ENCODE data around the gene HPCAL1.

HPCAL1 gene

DNA sequence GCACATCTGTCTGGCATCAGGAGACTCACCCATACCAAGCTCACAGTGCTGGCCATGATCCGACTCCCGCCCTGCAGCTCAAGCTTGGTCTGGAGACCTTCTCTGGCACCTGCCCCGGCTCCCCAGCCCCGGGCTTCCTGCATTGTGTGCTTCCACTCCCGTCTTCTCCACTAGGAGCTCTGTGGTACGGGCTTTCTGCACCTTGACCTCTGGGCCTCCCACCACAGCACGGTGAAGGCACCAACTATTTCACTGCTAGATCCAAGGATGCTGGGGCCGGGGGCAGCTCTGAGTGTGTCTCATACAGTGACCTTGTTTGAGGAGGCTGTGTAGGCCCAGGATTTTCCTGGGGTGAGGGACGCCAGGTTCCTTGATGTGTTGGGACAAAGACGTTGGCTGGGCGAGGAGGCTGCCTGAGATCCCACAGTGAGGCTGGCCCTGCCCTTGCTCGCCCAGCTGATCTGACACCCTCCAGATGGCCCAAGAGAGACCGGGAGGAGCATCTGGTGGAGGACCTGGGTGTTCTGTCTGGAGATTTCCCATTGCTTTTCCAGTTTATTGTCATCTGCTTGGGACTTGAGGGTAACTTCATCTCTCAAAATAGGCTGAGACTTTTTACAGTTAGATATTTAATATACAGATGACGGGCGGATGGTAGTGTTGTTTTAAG, 64.0 kb downstream of the HPCAL1 start:
- in situ Hi-C loops (cut with MboI; ENCODE audit: low sequenced_read_pairs) = no loop called here

DNA sequence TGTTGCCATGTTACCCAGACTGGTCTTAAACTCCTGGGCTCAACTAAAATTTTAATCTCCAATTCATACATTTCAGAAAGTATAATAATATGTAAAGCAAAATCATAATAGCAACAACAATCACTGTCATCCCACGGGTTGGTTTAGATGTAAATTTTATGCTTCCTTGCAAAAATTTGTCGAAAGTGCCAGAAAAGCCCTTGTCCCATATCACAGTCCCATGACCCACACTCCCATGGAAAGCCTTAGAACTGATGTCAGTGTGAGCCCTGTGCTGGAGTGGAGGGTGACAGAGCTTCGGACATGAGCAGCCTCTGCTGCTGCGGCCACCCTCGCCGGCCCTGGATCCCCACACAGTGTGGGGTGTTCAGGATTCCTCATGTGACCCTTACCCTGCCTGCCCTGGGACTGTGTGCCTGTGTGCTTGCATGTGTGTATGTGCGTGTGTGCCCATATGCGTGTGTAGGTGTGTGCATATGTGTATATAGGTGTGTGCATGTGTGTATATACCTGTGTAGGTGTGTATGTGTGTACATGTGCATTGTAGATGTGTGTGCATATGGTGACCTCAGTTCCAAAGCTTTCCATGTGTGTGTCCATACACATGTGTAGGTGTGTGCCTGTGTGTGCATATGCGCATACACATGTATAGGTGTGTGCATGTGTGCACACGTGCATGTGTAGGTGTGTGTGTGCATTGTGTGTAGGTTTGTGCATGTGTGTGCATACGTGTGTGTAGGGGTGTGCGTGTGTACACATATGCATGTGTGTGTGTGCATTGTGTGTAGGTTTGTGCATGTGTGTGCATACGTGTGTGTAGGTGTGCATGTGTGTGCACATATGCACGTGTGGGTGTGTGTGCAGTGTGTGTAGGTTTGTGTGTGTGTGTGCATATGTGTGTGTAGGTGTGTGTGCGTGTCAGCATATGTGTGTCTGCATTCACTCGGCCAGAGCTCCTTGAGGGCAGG, 65.1 kb downstream of the HPCAL1 start:
- in situ Hi-C loops (cut with MboI; ENCODE audit: low sequenced_read_pairs) = no loop called here

DNA sequence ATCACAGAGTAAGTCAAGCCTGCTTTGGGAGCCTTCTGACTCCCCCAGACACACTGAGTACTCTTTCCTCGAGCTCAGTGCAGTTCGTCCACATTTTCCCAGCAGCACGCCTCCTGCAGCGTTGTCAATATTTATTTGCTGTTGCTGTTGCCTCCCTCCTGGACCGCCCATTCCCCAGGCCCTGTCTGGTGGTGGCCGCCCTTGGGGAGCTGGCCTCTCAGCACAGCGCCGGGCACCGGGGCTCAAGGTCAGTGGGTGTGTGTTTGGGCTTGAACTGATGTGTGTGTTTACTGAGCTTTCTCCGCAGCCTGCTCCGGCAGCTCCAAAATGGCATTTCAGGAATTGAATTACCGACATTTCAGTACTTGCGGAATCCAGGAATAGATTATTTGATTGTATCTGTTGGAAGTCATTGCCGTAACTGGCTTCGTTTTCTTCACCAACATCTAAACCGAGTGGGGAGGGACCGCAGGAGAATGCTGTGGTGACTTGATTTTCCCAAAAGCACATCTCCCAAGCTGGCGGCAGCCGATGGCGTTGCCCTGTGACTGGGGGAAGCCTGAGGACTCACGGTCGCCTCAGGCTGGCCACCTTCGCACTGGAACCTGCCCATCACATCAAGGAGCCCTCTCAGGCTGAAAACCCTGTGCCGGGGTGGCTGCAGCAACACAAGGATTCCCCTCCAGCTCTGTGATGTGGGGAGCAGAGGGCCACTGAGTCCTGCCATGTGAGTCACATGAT, 66.0 kb downstream of the HPCAL1 start:
- in situ Hi-C loops (cut with MboI; ENCODE audit: low sequenced_read_pairs) = no loop called here

DNA sequence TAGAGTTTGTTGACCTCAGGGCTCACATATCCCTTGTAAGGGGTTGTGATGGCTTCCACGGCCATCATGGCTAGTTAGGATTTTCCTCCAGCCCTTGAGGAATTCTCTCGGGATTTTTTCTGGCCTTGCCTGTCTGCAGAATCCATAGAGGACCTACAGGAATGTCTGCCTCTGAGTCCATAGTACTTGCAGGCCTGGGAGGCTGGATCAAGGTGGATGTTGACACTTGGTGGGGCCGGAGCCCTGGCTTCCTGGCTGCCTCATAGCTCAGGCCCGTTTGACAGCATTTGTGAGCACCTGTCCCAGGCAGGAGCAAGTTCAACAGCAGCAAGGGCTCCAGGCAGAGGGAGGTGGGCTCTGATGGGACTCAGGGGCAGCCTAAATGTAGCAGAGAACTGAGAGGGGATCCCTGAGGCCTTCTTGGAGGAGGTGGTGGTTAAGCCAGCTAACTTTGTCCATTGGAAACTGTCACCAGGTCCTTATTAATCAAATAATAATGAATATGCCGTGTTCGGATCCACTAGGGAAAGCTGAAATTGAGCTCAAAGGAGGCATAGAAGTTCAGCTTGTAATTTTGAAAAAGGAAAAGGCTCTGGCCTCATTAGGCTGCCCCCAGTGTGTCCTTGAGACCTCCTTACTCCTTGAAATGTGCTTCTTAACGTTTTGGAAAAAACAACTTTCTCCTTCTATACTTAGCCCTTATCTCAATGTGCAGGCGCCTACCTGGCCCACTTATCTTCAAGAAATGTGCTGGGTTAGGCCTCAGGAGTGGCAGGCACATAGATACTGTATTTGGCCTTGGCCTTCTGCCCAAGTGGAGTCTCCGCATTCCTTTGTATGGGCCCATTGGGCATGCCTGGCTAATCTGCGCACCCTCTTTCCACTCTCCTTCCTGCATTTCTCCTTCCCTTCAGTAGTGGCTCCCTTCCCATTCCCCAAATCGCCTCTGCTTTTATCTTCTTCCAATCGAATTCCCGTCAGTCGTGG, 66.9 kb downstream of the HPCAL1 start:
- in situ Hi-C loops (cut with MboI; ENCODE audit: low sequenced_read_pairs) = no loop called here

DNA sequence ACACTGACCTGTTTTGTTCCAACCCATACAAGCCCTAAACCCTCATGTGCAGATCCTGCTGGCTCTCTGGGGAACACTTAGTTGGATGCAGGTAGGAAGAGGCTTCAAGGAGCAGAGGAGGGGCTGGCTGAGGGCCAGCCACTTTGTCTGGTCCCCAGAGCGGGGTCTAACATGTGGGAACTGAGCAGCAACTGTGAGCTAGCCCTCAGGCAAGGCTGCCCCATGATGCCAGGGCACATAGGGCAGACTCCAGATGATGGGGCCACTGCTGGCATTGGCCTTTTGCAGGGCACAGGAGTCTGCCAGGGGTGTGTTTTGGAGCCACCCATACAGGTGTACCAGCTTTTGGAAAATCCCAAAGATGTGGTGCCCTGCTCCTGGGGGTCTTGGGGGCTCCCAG, 67.7 kb downstream of the HPCAL1 start:
- in situ Hi-C loops (cut with MboI; ENCODE audit: low sequenced_read_pairs) = no loop called here

DNA sequence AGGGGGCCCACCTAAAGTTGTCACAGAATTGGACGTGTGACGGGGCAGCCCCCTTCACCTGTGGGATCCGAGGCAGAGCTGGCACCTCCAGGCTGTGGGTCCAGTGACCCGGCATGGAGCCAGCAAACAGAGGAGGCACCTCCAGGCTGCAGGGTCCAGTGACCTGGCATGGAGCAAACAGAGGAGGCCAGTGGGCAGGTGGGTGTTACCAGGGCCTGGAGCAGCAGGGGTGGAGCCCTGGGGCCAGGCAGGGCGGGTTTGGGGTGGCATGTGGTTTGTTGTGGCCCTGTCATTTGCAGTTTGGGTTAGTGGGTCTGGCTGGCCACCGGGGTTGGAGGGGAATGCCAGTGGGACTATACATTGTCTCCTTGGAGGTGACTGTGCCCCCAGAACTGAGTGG, 68.2 kb downstream of the HPCAL1 start:
- in situ Hi-C loops (cut with MboI; ENCODE audit: low sequenced_read_pairs) = no loop called here

DNA sequence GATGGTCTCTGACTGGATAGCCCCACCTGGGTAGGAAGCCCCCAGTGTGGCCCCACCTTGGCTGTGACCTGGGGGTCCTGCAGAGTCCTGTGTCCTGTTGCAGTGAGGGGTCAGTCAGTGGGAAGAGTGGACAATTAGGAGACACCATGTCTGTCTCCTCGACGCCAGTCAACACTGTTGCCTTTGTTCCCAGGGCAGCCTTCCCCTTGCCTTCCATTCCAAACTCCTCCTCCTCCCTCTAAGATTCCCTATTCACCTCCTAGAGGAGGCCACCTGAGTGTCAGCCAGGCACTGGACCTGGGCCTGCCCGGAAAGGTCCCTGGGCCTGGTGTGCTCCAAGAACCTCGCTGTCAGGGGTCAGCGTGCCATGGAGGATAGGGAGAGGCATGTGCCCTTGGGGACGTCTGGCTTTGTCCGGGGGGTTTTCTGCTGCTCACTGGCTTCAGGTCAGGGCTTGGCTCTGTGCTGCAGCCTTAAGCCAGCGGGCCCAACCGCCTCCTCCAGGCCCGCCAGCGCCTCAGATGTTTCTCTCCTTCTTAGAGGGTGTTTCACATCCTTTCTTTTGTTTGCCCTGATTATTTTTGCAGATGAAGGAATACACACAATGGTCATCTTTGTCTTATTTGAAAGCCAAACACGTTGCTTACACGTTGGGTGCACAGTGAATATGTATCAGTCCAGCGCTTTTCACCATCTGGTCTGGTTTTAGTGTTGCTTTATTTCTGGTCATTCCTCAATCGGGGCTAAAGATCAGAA, 68.9 kb downstream of the HPCAL1 start:
- in situ Hi-C loops (cut with MboI; ENCODE audit: low sequenced_read_pairs) = no loop called here

DNA sequence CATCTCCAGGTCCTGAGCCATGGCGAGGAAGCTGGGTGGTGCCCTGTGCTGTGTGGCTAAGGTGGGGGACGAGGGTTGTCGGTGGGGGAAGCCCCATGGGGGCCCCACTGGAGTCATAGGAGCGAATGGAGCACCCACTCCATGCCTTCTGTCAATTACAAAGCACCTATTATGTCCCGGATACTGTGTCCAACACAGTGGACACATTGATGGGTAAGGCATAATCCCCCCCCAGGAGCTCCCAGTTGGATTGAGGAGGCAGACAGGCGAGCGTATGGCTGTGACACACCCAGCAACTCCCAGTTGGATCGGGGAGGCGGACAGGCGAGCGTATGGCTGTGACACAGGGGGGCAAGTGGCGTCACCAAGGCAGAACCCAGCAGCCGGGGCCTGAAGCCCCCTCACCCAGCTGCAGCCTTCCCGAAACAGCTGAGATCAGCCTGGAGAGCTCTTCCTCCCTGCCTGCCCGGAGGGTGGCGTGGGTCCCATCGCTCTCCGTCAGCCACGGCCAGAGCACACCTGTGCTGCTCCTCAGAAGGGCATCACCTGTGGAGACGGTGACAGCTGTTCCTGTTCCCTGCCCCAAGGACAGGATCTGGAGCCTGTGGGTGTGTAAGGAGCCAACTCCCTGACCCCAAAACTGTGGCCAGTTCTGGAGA, 69.6 kb downstream of the HPCAL1 start:
- in situ Hi-C loops (cut with MboI; ENCODE audit: low sequenced_read_pairs) = no loop called here

DNA sequence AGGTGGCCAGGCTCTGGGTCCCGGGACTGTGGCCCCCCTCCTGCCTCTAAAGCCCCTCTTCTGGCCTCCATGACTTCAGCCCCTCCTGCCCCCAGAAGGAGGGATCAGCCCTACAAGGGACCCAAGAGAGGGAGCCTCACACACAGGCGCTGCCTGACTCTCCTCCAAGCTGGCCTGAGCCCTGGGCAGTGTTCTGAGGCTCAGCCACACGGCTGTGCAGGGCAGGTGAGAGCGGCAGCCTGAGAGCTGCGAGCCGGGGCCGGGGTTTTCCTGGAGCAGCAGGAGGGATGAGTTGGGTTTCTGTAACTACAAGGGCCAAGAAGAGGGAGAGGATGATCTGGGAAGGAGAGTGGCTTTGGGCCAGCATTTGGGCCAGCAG, 70.1 kb downstream of the HPCAL1 start:
- in situ Hi-C loops (cut with MboI; ENCODE audit: low sequenced_read_pairs) = no loop called here

DNA sequence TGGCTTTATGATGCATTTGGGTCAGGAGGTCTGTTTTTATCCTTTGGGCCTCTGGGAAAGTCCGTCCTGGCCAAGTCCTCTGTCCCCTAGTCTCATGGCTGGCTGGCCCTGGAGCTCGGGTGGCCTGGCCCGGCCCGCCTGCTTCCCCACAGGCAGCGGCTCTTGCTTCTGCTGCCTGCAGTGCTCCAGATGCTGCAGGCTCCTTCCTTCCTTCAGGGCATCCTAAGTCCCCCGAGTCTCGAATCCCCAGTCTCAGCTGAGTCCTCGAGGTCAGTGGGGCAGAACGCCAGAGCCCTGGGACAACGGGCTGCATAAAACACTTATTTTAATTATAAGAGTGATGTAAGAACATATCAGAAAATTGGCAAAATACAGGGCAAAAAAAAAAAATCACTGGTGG, 71.2 kb downstream of the HPCAL1 start:
- in situ Hi-C loops (cut with MboI; ENCODE audit: low sequenced_read_pairs) = no loop called here

DNA sequence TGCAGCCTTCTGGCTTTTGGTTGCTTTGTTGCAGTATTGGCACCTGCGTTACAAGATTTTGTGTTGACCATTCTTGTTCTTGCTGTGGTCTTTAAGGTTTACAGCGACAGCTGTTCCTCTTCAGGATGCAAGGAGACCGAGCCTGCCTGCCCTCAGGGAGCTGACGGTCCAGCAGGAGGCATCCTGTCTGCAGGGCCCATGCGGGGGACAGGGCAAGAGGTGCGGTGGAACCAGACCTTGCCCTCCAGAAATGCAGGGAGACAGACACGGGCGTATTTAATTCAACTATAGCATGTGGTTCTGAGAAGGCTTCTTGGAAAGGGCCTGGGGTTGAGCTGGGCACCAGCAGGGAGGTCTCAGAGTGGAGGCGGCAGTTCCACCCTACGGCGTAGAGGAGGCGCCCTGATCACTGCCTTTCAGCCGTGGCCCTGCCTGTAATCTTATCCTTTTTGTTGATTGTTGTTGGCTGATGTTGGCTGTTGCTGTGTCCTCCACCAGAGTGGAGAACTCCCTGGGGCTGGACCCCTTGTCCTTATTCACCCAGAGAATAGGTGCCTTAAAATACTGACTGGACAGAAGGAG, 71.7 kb downstream of the HPCAL1 start:
- in situ Hi-C loops (cut with MboI; ENCODE audit: low sequenced_read_pairs) = no loop called here

DNA sequence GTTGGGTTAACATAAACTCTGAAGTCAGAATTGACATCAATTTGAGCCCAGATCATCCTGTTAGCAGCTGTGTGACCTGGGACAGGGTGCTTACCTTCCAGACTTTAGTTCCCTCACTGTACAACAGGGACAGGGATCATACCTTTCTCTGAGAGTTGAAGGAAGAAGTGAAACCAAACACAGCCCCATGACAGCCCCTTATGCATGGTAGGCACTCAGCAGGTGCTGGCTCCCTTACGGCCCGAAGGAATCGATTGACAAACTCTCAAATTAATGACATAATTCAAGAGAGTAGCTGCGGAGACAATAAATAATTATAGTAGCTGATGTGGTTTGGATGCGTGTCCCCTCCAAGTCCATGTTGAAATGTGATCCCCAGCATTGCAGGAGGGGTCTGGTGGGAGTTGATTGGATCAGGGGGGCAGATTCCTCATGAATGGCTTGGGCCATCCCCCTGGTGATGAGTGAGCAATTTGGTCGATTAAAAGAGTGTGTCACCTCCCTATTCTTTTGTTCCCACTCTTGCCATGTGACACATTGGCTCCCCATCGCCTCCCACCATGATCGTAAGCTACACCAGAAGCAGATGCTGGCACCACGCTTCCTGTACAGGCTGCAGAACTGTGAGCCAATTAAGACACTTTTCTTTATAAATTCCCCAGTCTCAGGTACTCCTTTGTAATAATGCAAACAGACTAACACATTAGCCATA, 73.0 kb downstream of the HPCAL1 start:
- in situ Hi-C loops (cut with MboI; ENCODE audit: low sequenced_read_pairs) = no loop called here

DNA sequence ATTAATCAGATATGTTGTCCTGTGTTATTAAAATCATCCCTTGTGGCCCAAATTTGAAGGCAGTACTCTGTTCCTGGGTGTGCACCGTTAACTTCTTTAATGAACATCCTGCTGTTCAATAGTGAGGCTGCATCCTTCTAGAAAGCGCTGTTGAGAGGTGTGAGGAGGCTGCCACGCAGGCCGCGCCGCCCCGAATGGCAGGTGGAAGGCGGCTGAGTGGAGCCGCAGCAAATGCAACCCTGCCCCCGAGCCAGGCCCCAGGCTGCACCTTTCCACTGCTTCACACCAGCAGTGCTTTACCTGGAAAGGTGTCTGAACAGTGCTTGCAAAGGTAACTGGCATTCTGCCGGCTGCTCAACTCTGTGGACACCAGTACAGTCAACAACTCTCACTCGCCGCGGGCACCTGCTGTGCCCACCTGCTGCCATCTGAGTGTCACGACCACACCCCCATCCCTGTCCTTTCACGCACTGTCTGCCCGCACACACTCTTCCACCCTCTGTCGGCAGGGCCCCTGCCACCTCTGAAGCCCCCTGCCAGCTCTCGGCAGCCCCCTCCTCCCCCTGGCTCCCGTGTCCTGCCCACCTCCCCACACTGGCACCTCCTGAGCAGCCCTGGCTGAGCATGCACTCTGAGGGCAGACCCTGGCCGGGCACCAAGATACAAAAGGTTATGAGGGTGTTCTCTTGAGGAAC, 74.5 kb downstream of the HPCAL1 start:
- in situ Hi-C loops (cut with MboI; ENCODE audit: low sequenced_read_pairs) = no loop called here

DNA sequence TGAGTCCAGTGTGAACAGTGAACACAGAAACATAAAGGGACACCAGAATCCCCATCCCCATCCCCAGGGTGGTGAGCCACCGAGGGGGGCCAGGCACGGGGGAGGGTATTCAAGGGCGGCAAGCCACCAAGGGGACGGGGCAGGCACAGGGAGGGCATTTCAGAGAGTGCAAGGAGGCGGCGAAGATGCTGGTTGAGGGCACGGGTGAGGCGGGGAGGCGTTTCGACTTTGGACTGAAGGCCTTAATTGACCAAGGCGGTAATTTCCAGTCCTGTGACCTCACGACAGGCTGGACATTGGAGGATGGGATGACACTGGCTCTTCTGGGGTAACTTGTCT, 75.0 kb downstream of the HPCAL1 start:
- in situ Hi-C loops (cut with MboI; ENCODE audit: low sequenced_read_pairs) = no loop called here

DNA sequence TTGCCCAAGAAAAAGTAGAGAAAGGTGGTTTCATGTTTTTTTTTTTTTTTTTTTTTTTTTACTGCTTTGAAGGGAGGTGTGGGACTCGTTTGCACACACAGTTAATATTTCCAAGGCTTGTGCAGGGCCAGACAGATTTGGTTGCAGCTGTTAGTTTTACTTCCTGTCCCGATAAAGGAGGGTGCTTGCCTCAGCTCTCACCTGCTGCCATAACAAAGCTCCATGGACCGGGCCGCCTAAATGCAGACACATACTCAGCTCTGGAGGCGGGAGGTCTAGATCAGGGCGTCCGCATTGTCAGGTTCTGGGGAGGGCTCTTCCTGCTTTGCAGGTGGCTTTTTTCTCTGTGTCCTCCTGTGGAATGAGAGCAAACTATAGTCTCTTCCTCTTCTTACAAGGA, 75.5 kb downstream of the HPCAL1 start:
- in situ Hi-C loops (cut with MboI; ENCODE audit: low sequenced_read_pairs) = no loop called here

DNA sequence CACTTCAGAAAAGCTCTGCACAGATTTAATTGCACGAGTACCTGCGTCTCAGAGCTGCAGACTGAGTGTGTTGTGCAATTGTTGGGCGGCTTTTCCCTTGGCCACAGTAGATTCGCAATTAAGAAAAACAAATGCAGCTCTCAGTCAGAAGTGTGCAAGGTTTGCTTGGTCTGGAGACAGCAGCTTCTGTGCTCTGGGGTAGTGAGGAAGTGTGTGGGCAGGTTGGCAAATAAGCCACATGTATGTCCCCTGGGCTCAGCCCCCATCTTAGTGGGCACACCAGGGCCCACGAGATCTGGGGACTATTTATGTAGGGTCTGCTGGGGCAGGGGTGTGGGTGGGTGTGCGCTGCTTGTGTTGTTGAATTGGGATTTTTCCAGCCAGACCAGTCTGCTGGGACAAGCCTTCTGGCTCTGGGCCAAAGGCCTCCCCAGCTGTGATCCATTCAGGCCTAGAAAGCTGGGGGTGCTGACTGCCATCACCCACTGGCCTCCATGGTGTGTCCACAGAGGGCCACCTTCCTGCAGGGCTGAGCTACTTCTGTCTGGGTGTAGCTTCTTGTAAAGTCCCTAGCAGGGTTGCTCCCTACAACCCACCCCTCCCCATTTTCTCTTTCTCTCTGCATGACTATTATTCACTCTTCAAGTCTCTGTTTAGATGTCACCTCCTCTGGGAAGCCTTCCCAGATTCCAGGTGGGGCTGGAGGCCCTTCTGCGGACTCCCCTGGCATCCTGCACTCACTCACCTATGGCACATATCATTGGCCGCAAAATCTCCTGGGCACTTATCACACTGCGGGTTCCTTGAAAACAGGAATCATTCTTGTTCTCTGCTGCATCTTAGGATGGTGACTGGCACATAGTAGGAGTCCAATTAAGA, 77.6 kb downstream of the HPCAL1 start:
- in situ Hi-C loops (cut with MboI; ENCODE audit: low sequenced_read_pairs) = no loop called here

DNA sequence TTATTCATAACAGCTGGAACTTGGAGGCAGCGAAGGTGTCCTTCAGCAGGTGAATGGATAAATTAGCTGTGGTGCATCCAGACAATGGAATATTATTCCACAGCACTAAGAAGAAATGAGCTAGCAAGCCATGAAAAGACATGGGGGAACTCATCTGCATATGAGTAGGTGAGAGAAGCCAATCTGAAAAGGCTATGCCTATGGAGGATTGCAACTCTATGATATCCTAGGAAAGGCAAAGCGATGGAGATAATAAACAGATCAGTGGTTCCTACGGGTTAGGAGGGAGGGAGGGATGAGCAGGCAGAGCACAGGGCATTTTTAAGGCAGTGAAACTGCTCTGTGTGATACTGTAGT, 79.3 kb downstream of the HPCAL1 start:
- in situ Hi-C loops (cut with MboI; ENCODE audit: low sequenced_read_pairs) = no loop called here

Measured in hTERT RPE-1 (cell line).